ENCODE results near the gene TCEA2. TPM values are rescaled to one million over a fixed set of nuclear protein-coding genes. Genes with fewer than 3 reads are reported as not detected.

Gene TCEA2
- total and polyA plus RNA-seq, 2 of the 13 experiments (the other 11 are each of a cell fraction or from before 2014, with no cell fraction given): 28.1 to 33.7 TPM

DNA sequence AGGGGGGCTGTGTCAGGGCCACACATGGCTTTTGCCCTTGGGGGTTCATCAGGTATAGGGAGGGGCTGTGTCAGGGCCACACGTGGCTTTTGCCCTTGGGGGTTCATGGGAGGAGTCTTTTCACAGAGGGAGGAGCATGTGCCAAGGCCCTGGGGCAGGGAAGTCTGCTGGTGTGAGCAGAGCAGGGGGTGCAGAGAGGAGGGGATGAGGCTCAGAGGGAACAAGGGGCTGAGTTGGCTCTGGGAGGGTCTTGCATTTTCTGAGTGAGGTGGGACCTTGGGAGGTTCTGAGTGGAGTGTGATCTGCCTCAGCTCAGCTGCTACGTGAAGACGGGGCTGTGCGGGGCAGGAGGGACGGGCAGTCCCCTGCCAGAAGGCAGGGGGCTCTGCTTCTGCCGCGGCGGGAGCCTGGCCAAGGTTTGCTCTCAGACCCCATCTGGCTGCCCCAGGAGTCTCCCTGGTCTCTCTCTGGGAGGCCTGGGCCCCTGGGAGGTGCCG lies 7.6 kb upstream of the TCEA2 start (continued):
- 0 out of 2 replicates have a peak, but pooled peaks have one; percentile 35 for TF ChIP-seq ZNF484 (CRISPR knock-in tag; IDR thresholded peaks at IDR 0.05; ENCODE audit: borderline replicate concordance, low read depth)
- TF ChIP-seq, protein P1, sequence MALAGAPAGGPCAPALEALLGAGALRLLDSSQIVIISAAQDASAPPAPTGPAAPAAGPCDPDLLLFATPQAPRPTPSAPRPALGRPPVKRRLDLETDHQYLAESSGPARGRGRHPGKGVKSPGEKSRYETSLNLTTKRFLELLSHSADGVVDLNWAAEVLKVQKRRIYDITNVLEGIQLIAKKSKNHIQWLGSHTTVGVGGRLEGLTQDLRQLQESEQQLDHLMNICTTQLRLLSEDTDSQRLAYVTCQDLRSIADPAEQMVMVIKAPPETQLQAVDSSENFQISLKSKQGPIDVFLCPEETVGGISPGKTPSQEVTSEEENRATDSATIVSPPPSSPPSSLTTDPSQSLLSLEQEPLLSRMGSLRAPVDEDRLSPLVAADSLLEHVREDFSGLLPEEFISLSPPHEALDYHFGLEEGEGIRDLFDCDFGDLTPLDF (CRISPR knock-in tag; IDR thresholded peaks at IDR 0.05): no peak
- TF ChIP-seq, protein P2, sequence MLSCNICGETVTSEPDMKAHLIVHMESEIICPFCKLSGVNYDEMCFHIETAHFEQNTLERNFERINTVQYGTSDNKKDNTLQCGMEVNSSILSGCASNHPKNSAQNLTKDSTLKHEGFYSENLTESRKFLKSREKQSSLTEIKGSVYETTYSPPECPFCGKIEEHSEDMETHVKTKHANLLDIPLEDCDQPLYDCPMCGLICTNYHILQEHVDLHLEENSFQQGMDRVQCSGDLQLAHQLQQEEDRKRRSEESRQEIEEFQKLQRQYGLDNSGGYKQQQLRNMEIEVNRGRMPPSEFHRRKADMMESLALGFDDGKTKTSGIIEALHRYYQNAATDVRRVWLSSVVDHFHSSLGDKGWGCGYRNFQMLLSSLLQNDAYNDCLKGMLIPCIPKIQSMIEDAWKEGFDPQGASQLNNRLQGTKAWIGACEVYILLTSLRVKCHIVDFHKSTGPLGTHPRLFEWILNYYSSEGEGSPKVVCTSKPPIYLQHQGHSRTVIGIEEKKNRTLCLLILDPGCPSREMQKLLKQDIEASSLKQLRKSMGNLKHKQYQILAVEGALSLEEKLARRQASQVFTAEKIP (CRISPR knock-in tag; IDR thresholded peaks at IDR 0.05; ENCODE audit: borderline replicate concordance): no peak
- TF ChIP-seq ZNF766 (CRISPR knock-in tag; IDR thresholded peaks at IDR 0.05; ENCODE audit: borderline replicate concordance): no peak
- TF ChIP-seq HDAC2 (CRISPR knock-in tag; IDR thresholded peaks at IDR 0.05): no peak
- TF ChIP-seq HMGA1 (CRISPR knock-in tag; conservative IDR thresholded peaks at IDR 0.05): no peak
- TF ChIP-seq YEATS4 (CRISPR knock-in tag; IDR thresholded peaks at IDR 0.05; ENCODE audit: borderline replicate concordance): 0 out of 2 replicates have a peak, but pooled peaks have one; percentile 4
- no peak for TF ChIP-seq ZNF138 (CRISPR knock-in tag; IDR thresholded peaks at IDR 0.05; ENCODE audit: low read depth)
- TF ChIP-seq, protein P3, sequence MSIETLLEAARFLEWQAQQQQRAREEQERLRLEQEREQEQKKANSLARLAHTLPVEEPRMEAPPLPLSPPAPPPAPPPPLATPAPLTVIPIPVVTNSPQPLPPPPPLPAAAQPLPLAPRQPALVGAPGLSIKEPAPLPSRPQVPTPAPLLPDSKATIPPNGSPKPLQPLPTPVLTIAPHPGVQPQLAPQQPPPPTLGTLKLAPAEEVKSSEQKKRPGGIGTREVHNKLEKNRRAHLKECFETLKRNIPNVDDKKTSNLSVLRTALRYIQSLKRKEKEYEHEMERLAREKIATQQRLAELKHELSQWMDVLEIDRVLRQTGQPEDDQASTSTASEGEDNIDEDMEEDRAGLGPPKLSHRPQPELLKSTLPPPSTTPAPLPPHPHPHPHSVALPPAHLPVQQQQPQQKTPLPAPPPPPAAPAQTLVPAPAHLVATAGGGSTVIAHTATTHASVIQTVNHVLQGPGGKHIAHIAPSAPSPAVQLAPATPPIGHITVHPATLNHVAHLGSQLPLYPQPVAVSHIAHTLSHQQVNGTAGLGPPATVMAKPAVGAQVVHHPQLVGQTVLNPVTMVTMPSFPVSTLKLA (IDR thresholded peaks at IDR 0.05): peak; percentile 45; the same call in 1 of the 2 replicates
- no peak for TF ChIP-seq BRCA1 (CRISPR knock-in tag; IDR thresholded peaks at IDR 0.05)
- TF ChIP-seq, protein P4, sequence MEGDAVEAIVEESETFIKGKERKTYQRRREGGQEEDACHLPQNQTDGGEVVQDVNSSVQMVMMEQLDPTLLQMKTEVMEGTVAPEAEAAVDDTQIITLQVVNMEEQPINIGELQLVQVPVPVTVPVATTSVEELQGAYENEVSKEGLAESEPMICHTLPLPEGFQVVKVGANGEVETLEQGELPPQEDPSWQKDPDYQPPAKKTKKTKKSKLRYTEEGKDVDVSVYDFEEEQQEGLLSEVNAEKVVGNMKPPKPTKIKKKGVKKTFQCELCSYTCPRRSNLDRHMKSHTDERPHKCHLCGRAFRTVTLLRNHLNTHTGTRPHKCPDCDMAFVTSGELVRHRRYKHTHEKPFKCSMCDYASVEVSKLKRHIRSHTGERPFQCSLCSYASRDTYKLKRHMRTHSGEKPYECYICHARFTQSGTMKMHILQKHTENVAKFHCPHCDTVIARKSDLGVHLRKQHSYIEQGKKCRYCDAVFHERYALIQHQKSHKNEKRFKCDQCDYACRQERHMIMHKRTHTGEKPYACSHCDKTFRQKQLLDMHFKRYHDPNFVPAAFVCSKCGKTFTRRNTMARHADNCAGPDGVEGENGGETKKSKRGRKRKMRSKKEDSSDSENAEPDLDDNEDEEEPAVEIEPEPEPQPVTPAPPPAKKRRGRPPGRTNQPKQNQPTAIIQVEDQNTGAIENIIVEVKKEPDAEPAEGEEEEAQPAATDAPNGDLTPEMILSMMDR (CRISPR knock-in tag; IDR thresholded peaks at IDR 0.05): no peak
- TF ChIP-seq DPF2 (CRISPR knock-in tag; IDR thresholded peaks at IDR 0.05; ENCODE audit: borderline replicate concordance, low read depth): 0 out of 2 replicates have a peak, but pooled peaks have one; percentile 23
- TF ChIP-seq, protein P5, sequence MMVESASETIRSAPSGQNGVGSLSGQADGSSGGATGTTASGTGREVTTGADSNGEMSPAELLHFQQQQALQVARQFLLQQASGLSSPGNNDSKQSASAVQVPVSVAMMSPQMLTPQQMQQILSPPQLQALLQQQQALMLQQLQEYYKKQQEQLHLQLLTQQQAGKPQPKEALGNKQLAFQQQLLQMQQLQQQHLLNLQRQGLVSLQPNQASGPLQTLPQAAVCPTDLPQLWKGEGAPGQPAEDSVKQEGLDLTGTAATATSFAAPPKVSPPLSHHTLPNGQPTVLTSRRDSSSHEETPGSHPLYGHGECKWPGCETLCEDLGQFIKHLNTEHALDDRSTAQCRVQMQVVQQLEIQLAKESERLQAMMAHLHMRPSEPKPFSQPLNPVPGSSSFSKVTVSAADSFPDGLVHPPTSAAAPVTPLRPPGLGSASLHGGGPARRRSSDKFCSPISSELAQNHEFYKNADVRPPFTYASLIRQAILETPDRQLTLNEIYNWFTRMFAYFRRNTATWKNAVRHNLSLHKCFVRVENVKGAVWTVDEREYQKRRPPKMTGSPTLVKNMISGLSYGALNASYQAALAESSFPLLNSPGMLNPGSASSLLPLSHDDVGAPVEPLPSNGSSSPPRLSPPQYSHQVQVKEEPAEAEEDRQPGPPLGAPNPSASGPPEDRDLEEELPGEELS (CRISPR knock-in tag; IDR thresholded peaks at IDR 0.05): no peak; the same call in 1 of the 2 replicates
- TF ChIP-seq, protein P6, sequence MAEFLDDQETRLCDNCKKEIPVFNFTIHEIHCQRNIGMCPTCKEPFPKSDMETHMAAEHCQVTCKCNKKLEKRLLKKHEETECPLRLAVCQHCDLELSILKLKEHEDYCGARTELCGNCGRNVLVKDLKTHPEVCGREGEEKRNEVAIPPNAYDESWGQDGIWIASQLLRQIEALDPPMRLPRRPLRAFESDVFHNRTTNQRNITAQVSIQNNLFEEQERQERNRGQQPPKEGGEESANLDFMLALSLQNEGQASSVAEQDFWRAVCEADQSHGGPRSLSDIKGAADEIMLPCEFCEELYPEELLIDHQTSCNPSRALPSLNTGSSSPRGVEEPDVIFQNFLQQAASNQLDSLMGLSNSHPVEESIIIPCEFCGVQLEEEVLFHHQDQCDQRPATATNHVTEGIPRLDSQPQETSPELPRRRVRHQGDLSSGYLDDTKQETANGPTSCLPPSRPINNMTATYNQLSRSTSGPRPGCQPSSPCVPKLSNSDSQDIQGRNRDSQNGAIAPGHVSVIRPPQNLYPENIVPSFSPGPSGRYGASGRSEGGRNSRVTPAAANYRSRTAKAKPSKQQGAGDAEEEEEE (CRISPR knock-in tag; IDR thresholded peaks at IDR 0.05; ENCODE audit: borderline replicate concordance): no peak
- TF ChIP-seq ZNF430 (CRISPR knock-in tag; IDR thresholded peaks at IDR 0.05): no peak
- TF ChIP-seq TCF12 (IDR thresholded peaks at IDR 0.05): no peak
- TF ChIP-seq TCF12 (CRISPR knock-in tag; IDR thresholded peaks at IDR 0.05): no peak
- TF ChIP-seq ADNP (CRISPR knock-in tag; IDR thresholded peaks at IDR 0.05): peak; percentile 87
- no peak for TF ChIP-seq ZBTB7B (CRISPR knock-in tag; IDR thresholded peaks at IDR 0.05)
